ENCODE data around the gene ALG8. TPM values are rescaled to one million over a fixed set of nuclear protein-coding genes. Genes with fewer than 3 reads are reported as not detected.
"Not testable (repeated sequence)": the region's sequence is repeated elsewhere in the genome, so short reads cannot be mapped to it uniquely, and the experiment has no call there.

ALG8 gene
- total RNA-seq, 2 donors from 2014 or later: 17.2 to 25.8 TPM

DNA sequence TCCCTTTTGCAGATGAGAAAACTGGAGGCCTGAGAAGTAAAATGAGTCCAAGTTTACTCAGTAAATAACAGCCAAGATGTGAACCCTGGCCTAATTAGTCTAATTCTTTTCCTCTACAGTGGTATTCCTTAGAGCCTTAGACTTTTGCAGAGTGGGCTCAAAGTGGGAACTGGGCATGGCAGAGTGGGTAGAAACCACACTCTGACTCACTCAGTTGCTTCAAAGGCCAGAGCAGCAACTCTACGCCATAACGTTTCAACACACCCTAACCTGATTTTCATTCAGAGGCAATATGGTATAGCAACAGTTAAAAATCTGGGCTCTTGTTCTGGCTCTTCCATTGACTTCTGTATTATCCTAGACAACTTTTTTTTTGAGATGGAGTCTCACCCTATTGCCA, 73.0 kb downstream of the ALG8 start:
- Mint-ChIP-seq H3K36me3 (ENCODE audit: low read depth) (peaks cover 5% of the 10 kb centered on the region), H3K4me1 (peaks cover 10% of the 10 kb centered on the region), H3K27me3 (no peaks in the 10 kb centered on the region), H3K27ac (no peak overlapping the region), H3K4me3 (no peak overlapping the region)
- ATAC-seq (no peak), DNase-seq (no peak)
- no peaks in the 10 kb centered on the region for H3K9me3 ChIP-seq (ENCODE audit: control insufficient read depth, low read length, poor library complexity, severe bottlenecking)

DNA sequence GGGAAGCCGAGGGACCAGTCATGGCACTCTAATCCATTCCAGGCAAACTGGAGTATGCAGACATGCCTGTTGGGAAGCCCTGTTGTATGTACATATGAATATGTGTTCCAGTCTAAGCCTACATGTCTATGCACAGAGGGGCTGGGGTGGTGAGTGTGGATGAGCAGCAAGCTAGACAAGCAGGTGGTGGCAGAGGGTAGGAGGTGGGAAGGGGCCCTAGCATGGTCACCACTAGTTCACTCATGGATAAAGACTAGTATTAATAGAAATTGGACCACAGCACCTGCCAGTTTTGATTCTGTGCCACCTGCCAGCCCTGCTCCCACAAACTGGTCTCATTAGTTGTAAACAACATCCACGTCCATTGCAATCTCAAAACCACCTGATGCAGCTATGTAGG, 74.2 kb downstream of the ALG8 start:
- H3K36me3 Mint-ChIP-seq (ENCODE audit: low read depth): peaks cover 5% of the 10 kb centered on the region
- ATAC-seq (no peak), DNase-seq (no peak)
- H3K4me1 Mint-ChIP-seq: peaks cover 10% of the 10 kb centered on the region
- H3K9me3 ChIP-seq (ENCODE audit: control insufficient read depth, low read length, poor library complexity, severe bottlenecking): no peaks in the 10 kb centered on the region
- H3K27ac Mint-ChIP-seq: no peak overlapping the region
- H3K4me3 Mint-ChIP-seq: no peak overlapping the region
- no peaks in the 10 kb centered on the region for H3K27me3 Mint-ChIP-seq

DNA sequence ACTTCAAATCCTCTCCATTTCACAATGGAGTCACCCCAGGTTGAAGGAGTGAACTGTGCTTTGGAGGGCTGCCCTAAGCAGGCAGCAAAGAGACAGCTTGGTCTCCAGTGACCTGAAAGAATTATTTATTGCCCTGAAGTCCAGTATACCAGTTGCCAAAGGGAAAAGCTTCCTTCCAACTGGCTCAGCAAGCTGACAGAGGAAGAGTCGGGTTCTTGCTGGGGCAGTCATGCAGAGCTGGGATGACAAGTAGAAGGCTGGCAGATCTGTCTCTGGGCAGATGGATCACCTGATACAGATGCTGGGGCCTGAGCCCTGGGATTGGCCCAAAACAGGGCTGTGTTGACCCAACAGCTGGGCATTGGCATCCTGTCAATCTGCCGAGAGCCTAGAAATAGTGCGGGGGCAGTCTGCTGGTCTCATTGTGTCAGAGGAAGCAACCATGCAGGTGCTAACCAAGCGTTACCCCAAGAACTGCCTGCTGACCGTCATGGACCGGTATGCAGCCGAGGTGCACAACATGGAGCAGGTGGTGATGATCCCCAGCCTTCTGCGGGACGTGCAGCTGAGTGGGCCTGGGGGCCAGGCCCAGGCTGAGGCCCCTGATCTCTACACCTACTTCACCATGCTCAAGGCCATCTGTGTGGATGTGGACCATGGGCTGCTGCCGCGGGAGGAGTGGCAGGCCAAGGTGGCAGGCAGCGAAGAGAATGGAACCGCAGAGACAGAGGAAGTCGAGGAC, 75.8 kb downstream of the ALG8 start, which contains the start of gene THRSP:
Gene THRSP, plus strand, starts transcription at position 422 of the 742 bp plus-strand sequence. Its CDS starts 21 bp downstream, at position 443.
- H3K4me3 Mint-ChIP-seq: no peak within 1 kb of the TSS
- no peak for ATAC-seq
- peak within 1 kb of the TSS; percentile 67 for H3K27ac Mint-ChIP-seq
- H3K36me3 Mint-ChIP-seq (ENCODE audit: low read depth): peaks cover 2% of the 10 kb centered on the region
- no peak for DNase-seq
- no peaks in the 10 kb centered on the region for H3K9me3 ChIP-seq (ENCODE audit: control insufficient read depth, low read length, poor library complexity, severe bottlenecking)
- H3K27me3 Mint-ChIP-seq: no peaks in the 10 kb centered on the region
- peaks cover 8% of the 10 kb centered on the region for H3K4me1 Mint-ChIP-seq

DNA sequence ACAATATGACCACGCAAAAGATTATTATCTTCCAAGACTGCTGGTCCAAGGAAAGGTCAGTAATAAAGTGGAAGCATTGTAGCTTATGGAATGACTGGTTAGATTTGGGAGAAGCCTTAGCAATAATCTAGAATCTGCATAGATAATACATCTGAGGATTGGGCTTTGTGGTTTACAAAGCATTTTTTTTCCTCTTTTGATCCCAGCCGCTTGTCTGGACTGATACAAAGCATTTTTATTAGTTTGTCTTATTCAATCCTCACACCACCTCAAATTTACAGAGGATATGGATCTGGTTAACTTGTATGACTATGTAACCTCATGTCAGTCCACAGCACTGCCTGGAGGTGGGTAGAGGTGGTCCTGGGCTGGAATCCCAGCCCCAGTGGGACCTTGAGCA, 76.8 kb downstream of the ALG8 start:
- H3K27me3 Mint-ChIP-seq: no peaks in the 10 kb centered on the region
- no peak overlapping the region for H3K27ac Mint-ChIP-seq
- H3K9me3 ChIP-seq (ENCODE audit: control insufficient read depth, low read length, poor library complexity, severe bottlenecking): no peaks in the 10 kb centered on the region
- H3K4me3 Mint-ChIP-seq: no peak overlapping the region
- peaks cover 7% of the 10 kb centered on the region for H3K4me1 Mint-ChIP-seq
- DNase-seq: no peak
- H3K36me3 Mint-ChIP-seq (ENCODE audit: low read depth): peaks cover 2% of the 10 kb centered on the region
- ATAC-seq: no peak

DNA sequence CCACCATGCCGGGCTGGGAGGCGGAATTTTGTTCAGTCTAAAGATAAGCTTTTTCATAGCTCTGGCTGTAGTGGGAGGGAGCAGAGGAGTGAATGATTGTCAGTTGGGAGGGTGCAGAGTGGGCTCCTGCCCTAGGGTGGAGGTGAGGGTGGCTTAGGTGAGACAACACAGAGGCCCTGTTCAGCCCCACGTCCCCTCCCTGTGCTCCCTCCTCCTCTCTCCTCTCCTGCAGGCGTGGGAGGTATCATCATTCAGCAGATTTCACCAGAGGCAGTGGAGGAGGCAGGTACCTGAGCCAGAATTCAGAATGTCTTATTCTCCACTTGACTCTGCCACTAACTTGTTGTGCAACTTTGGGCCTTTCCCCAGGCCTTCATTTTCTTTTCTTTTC, 77.5 kb downstream of the ALG8 start:
- H3K4me1 Mint-ChIP-seq: peaks cover 6% of the 10 kb centered on the region
- H3K9me3 ChIP-seq (ENCODE audit: control insufficient read depth, low read length, poor library complexity, severe bottlenecking): no peaks in the 10 kb centered on the region
- H3K4me3 Mint-ChIP-seq: no peak overlapping the region
- H3K27me3 Mint-ChIP-seq: no peaks in the 10 kb centered on the region
- no peak for DNase-seq
- no peak for ATAC-seq
- no peaks in the 10 kb centered on the region for H3K36me3 Mint-ChIP-seq (ENCODE audit: low read depth)
- peak overlapping the region; percentile 4 for H3K27ac Mint-ChIP-seq

DNA sequence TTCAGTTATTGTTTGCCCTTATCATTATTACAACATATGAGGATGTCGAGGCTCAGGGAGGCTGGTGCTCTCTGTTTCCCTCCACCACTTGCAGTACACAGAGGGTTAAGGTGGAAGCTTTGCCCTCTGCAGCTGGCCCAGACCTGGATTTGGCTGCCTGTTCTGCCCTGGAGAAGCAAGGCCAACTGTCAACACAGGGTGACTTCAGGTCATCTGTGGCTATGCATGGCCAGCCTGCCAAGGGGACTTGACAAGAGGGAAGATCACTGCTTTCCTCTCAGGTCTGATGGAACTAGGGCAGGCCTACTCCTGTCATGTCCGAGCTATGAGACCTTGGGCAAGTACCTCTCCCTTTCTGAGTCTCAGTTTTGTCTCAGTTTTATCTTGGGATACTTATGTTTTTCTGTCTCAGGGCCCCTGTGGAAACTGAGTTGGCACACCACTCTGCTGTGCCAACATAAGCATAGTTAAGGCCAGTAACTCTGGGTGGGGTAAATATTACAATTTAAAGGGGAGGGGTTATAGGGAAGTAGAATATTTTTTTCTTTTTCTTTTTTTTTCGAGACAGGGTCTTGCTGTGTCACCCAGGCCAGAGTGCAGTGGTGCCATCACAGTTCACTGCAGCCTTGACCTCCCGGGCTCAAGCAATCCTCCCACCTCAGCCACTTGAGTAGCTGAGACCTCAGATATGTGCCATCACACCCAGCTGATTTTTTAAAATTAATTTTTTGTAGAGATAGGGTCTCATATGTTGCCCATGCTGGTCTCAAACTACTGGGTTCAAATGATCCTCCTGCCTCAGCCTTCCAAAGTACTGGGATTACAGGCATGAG, 78.1 kb downstream of the ALG8 start:
- Mint-ChIP-seq H3K4me1 (peaks cover 3% of the 10 kb centered on the region), H3K27me3 (no peaks in the 10 kb centered on the region), H3K27ac (no peak overlapping the region), H3K36me3 (ENCODE audit: low read depth) (no peaks in the 10 kb centered on the region), H3K4me3 (no peak overlapping the region)
- ATAC-seq: no peak
- DNase-seq: no peak
- H3K9me3 ChIP-seq (ENCODE audit: control insufficient read depth, low read length, poor library complexity, severe bottlenecking): no peaks in the 10 kb centered on the region

DNA sequence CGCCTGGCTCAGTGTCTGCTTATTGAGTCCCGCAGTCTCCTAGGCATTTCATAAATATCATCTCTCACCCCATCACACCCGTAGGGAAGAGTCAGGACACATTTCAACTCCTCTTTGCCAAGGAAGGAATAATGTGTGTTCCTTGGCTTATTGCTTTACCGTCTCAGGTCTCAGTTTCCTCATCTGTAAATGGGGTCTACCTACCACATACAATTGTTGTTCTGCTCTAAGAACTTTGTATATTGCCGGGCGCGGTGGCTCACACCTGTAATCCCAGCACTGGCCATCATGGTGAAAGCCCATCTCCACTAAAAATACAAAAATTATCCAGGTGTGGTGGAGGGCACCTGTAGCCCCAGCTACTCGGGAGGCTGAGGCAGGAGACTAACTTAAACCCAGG, 78.9 kb downstream of the ALG8 start:
- H3K9me3 ChIP-seq (ENCODE audit: control insufficient read depth, low read length, poor library complexity, severe bottlenecking): no peaks in the 10 kb centered on the region
- no peak overlapping the region for H3K4me3 Mint-ChIP-seq
- ATAC-seq (no peak), DNase-seq (no peak)
- no peaks in the 10 kb centered on the region for H3K36me3 Mint-ChIP-seq (ENCODE audit: low read depth)
- no peaks in the 10 kb centered on the region for H3K27me3 Mint-ChIP-seq
- H3K4me1 Mint-ChIP-seq: peaks cover 3% of the 10 kb centered on the region
- no peak overlapping the region for H3K27ac Mint-ChIP-seq

DNA sequence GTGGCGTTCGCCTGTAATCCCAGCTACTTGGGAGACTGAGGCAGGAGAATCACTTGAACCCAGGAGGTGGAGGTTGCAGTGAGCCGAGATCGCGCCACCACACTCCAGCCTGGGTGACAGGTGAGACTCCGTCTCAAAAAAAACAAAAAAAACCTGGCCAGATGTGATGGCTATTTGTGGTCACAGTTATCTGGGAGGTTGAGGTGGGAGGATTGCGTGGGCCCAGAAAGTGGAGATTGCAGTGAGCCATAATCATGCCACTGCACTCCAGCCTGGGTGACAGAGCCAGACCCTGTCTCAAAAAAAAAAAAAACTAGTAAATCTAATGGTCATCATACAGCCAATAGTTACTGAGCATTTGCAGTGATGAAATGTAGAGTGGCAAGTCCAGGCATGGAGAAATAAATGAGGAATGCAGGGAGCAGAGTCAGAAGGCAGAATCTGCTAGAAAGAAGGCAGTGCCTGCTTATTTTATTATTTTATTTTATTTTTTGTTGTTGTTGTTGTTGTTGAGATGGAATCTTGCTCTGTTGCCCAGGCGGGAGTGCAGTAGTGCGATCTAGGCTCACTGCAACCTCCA, 79.6 kb downstream of the ALG8 start:
- H3K9me3 ChIP-seq (ENCODE audit: control insufficient read depth, low read length, poor library complexity, severe bottlenecking); H3K36me3 Mint-ChIP-seq (ENCODE audit: low read depth); H3K4me1 Mint-ChIP-seq; H3K27me3 Mint-ChIP-seq; H3K4me3 Mint-ChIP-seq; ATAC-seq; DNase-seq: not testable (repeated sequence)
- H3K27ac Mint-ChIP-seq: peak overlapping the region; percentile 8

DNA sequence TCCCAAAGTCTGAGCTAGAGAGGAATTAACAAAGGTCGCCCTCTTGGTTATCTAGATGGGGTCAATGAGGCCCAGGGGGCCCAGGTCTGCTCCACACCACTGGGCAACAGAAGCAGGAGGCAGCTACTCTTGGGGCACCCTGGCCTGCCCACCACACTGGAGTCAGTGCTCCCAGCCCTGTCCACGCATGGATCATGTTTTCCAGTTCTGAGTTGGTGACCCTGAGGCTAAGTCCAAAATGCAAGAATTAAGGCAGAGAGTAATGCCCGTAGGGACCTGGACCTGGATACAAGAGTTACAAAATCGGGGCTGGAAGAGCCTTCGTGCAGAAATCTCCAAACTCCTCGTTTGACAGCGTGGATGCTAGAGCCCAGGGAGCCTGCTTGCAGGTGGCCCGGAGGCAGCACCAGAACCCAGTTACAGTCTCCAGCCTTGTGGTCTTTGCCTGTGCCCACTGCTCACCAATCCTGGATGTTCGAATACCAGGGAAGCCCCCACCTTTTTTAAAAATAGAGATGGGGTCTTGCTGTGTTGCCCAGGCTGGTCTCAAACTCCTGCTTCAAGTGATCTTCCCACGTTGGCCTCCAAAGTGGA, 81.9 kb downstream of the ALG8 start:
- H3K36me3 Mint-ChIP-seq (ENCODE audit: low read depth): no peaks in the 10 kb centered on the region
- no peaks in the 10 kb centered on the region for H3K4me1 Mint-ChIP-seq
- H3K9me3 ChIP-seq (ENCODE audit: control insufficient read depth, low read length, poor library complexity, severe bottlenecking): no peaks in the 10 kb centered on the region
- H3K4me3 Mint-ChIP-seq: no peak overlapping the region
- no peak overlapping the region for H3K27ac Mint-ChIP-seq
- DNase-seq (no peak), ATAC-seq (no peak)
- H3K27me3 Mint-ChIP-seq: no peaks in the 10 kb centered on the region

DNA sequence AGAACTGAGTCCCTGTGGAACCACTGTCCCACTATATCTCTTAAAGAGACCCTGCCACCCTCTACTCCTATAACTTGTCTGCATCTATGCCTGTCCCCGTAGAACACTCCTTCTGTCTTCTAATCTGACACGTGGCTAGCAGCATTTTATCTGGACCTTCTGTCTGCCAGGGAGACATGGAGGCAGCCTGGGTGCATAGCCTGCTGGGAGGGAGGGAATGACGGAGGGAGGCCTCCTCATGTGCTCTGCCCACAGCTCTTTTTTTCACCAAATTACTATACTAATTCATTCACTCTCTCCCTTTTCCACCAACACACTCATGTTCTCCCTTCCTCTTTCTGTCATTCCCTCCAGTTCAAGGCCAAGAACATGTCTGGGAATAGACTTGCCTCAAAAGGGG, 83.3 kb downstream of the ALG8 start:
- H3K4me3 Mint-ChIP-seq: no peak overlapping the region
- H3K27me3 Mint-ChIP-seq: no peaks in the 10 kb centered on the region

DNA sequence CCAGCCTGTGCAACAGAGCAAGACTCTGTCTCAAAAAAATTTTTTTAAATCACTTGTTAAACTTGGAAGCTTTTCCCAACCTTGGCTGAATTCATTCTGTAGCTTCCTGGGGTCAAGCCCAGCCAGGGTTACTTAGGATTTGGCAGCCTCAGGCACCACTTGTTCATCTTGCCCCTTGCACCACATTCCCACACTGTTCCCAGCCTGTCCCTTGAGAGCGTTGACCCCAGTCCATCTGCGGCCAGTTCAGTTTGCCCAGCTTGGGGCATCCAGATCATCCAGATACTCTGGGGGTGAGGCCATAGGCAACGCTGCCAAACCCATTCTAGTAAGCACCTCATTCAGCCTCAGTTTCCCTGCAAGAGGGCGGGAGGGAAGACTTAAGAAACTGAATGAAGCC, 84.5 kb downstream of the ALG8 start:
- Mint-ChIP-seq H3K36me3 (ENCODE audit: low read depth) (no peaks in the 10 kb centered on the region), H3K4me1 (no peaks in the 10 kb centered on the region), H3K27me3 (no peaks in the 10 kb centered on the region), H3K4me3 (no peak overlapping the region), H3K27ac (no peak overlapping the region)
- no peaks in the 10 kb centered on the region for H3K9me3 ChIP-seq (ENCODE audit: control insufficient read depth, low read length, poor library complexity, severe bottlenecking)
- ATAC-seq (no peak), DNase-seq (no peak)

More for the DNA sequence above, 83.3 kb downstream of the ALG8 start:
- H3K4me1 Mint-ChIP-seq: no peaks in the 10 kb centered on the region
- no peak for DNase-seq
- no peak overlapping the region for H3K27ac Mint-ChIP-seq
- H3K36me3 Mint-ChIP-seq (ENCODE audit: low read depth): no peaks in the 10 kb centered on the region
- H3K9me3 ChIP-seq (ENCODE audit: control insufficient read depth, low read length, poor library complexity, severe bottlenecking): no peaks in the 10 kb centered on the region
- no peak for ATAC-seq

DNA sequence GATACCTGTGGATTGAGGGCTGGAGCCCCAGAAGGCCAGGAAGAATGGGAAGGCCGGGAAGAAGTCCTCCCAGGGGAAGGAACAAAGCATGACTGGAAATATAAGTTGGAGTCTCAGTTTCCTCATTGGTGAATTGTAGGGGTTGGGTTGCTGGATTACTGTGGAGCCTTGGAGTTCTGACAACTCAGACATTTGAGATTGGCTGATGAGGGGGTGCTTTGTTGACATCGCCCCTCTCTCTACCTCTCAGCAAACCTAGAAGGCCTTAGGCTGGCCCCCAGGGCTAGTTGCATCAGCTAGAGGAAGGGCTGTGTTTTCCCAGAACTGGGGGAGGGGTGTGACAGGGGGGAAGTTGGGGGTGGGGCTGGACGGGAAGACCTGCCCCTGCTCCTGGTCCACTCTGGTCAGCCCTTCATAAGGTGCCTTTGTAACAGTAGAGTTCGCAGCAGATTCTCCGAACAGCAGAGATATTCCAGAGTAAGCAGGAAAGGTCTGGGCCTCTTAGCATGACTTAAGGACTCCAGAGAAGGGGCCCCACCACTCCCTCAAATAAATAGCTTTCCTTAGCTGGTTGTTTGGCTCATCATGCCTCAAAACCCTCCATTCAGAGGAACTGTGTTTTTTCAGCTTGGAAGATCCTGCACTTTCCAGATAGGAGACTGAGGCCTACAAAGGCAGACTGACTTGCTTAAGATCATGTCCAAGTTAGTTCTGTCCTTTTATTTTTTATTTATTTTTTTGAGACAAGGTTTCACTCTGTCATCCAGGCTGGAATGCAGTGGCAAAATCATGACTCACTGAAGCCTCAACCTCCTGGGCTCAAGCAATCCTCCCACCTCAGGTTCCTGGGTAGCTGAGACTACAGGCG, 88.2 kb downstream of the ALG8 start:
- no peak overlapping the region for H3K4me3 Mint-ChIP-seq
- DNase-seq (no peak), ATAC-seq (no peak)
- peaks cover under 1% of the 10 kb centered on the region for H3K4me1 Mint-ChIP-seq
- H3K36me3 Mint-ChIP-seq (ENCODE audit: low read depth): no peaks in the 10 kb centered on the region
- no peaks in the 10 kb centered on the region for H3K9me3 ChIP-seq (ENCODE audit: control insufficient read depth, low read length, poor library complexity, severe bottlenecking)
- no peaks in the 10 kb centered on the region for H3K27me3 Mint-ChIP-seq
- no peak overlapping the region for H3K27ac Mint-ChIP-seq
